Activated naive CD8-positive, alpha-beta T cell treated with anti-CD3 and anti-CD28 coated beads, Interleukin-2, amount 50 U/mL, for 24 hours (primary cell): ENCODE measurements around the gene AP2B1.
"Not testable (repeated sequence)": the region's sequence is repeated elsewhere in the genome, so short reads cannot be mapped to it uniquely, and the experiment has no call there.

Experiments
- ATAC-seq: fragments of 150-1000 bp; cut with Tn5 transposase; one replicate; pipeline ENCODE4 v1.10.0; 2021
- DNase-seq: peaks from one replicate; pipeline ENCODE4 v3.0.0; 2021
- H3K27ac Mint-ChIP-seq: one replicate; pipeline ENCODE4 v1.8.0; 2021; ENCODE audit warnings: mild to moderate bottlenecking, mixed read lengths
- H3K27me3 Mint-ChIP-seq: one replicate; pipeline ENCODE4 v1.8.0; 2021; ENCODE audit warnings: mixed read lengths
- H3K36me3 Mint-ChIP-seq: one replicate; pipeline ENCODE4 v1.8.0; 2021; ENCODE audit warnings: low read depth, mixed read lengths
- H3K4me1 Mint-ChIP-seq: one replicate; pipeline ENCODE4 v1.8.0; 2021; ENCODE audit warnings: mixed read lengths
- H3K4me3 Mint-ChIP-seq: one replicate; pipeline ENCODE4 v1.8.0; 2021; ENCODE audit warnings: mild to moderate bottlenecking, moderate library complexity, mixed read lengths
- H3K9me3 Mint-ChIP-seq: one replicate; pipeline ENCODE4 v1.8.0; 2021; ENCODE audit warnings: mixed read lengths

AP2B1 gene

GRCh38 chr17:35683591-35683990, 96.5 kb downstream of the AP2B1 start:
- peaks cover 3% of the 10 kb centered on the region for H3K4me1 Mint-ChIP-seq
- no peak overlapping the region for H3K4me3 Mint-ChIP-seq
- no peaks in the 10 kb centered on the region for H3K27me3 Mint-ChIP-seq
- DNase-seq (no peak), ATAC-seq (no peak)
- H3K27ac Mint-ChIP-seq: no peak overlapping the region
- no peaks in the 10 kb centered on the region for H3K9me3 Mint-ChIP-seq
- peaks cover 56% of the 10 kb centered on the region for H3K36me3 Mint-ChIP-seq

DNA sequence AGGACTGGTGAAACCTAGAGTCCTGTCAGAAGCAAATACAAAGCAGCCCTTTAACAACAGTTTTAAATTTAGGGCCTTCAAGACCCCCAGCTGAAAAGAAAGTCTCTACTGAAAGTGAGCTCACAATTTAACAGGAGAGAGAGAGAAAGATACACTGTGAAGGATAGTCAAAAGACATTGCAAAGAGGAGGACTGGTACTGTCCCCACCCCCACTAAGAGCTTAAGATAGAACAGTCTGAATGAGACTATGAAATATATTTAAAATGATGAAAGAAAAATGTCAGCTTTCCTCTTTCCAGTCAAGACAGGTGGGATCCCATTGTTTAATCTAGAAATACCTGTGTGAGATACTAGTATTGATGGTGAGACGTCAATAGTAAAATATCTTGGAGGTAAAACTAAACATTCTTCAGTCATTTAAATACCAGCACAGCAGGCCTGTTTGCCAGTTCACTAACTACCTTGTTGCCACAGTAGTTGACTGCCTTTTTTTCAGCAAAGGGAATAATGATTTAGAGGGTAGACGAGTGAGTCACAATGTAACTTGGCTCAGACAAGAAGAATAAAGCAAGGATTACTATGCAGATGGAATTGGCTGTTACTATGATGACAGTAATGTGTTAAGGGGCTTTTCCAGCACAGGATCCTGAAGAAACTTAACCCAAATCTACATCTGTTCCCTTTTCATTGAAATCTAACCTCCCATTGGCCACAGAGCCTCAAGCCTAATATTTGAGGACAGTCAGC, 97.1 kb downstream of the AP2B1 start:
- DNase-seq (no peak), ATAC-seq (no peak)
- Mint-ChIP-seq H3K27ac (no peak overlapping the region), H3K36me3 (peaks cover 58% of the 10 kb centered on the region), H3K27me3 (no peaks in the 10 kb centered on the region), H3K4me3 (no peak overlapping the region), H3K4me1 (peaks cover 3% of the 10 kb centered on the region), H3K9me3 (no peaks in the 10 kb centered on the region)

GRCh38 chr17:35692512-35693210, 105.5 kb downstream of the AP2B1 start:
- H3K9me3 Mint-ChIP-seq: no peaks in the 10 kb centered on the region
- H3K36me3 Mint-ChIP-seq: peaks cover 50% of the 10 kb centered on the region
- H3K4me3 Mint-ChIP-seq: no peak overlapping the region
- no peaks in the 10 kb centered on the region for H3K27me3 Mint-ChIP-seq
- ATAC-seq (no peak), DNase-seq (no peak)
- no peaks in the 10 kb centered on the region for H3K4me1 Mint-ChIP-seq
- H3K27ac Mint-ChIP-seq: no peak overlapping the region

- DNase-seq (no peak), ATAC-seq (no peak)
- H3K4me1 Mint-ChIP-seq: no peaks in the 10 kb centered on the region
- H3K27me3 Mint-ChIP-seq: no peaks in the 10 kb centered on the region
- H3K27ac Mint-ChIP-seq: no peak overlapping the region
- H3K9me3 Mint-ChIP-seq: no peaks in the 10 kb centered on the region
- peaks cover 44% of the 10 kb centered on the region for H3K36me3 Mint-ChIP-seq
- H3K4me3 Mint-ChIP-seq: no peak overlapping the region
Observed at GRCh38 chr17:35693662-35694061, 106.5 kb downstream of the AP2B1 start.

DNA sequence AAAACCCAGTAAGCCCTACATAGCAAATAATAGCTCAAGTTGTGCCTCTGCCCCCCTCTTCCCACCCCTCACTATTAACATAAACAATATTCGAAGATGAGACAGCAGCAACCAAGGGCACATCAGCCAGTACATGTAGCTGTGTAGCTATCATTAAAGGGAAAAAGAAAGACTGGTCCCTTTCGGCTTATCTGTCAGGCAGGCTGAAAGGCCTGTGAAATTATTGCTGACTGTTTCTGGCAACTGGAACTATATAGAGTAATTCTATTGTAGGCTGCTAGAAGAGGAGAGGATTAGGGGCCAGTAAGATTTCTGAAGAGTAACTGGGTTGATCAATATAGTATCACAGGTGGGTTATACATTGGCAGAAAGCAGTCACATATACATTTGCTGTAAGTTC, 107.8 kb downstream of the AP2B1 start:
- Mint-ChIP-seq H3K4me1 (no peaks in the 10 kb centered on the region), H3K36me3 (peaks cover 36% of the 10 kb centered on the region), H3K9me3 (no peaks in the 10 kb centered on the region), H3K27me3 (no peaks in the 10 kb centered on the region), H3K27ac (no peak overlapping the region), H3K4me3 (no peak overlapping the region)
- DNase-seq: no peak
- ATAC-seq: no peak

DNA sequence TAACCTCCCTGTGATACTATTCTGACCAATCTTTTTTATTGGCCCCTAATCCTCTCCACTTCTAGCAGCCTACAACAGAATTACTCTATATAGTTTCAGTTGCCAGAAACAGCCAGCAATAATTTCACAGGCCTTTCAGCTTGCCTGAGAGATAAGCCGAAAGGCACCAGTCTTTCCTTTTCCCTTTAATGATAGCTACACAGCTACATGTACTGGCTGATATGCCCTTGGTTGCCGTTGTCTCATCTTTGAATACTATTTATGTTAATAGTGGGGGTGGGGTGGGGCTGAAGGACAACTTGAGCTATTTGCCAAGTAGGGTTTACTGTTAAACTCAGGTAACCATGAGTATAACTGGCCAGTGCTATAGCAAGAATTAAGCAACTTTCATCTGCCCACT, 108.5 kb downstream of the AP2B1 start:
- ATAC-seq (no peak), DNase-seq (no peak)
- Mint-ChIP-seq H3K9me3 (no peaks in the 10 kb centered on the region), H3K36me3 (peaks cover 29% of the 10 kb centered on the region), H3K4me1 (no peaks in the 10 kb centered on the region), H3K4me3 (no peak overlapping the region), H3K27me3 (no peaks in the 10 kb centered on the region), H3K27ac (no peak overlapping the region)

GRCh38 chr17:35698800-35699199, 111.7 kb downstream of the AP2B1 start:
- H3K4me3 Mint-ChIP-seq: no peak overlapping the region
- ATAC-seq (no peak), DNase-seq (no peak)
- H3K9me3 Mint-ChIP-seq: no peaks in the 10 kb centered on the region
- no peak overlapping the region for H3K27ac Mint-ChIP-seq
- no peaks in the 10 kb centered on the region for H3K27me3 Mint-ChIP-seq
- peaks cover 30% of the 10 kb centered on the region for H3K36me3 Mint-ChIP-seq
- H3K4me1 Mint-ChIP-seq: no peaks in the 10 kb centered on the region

DNA sequence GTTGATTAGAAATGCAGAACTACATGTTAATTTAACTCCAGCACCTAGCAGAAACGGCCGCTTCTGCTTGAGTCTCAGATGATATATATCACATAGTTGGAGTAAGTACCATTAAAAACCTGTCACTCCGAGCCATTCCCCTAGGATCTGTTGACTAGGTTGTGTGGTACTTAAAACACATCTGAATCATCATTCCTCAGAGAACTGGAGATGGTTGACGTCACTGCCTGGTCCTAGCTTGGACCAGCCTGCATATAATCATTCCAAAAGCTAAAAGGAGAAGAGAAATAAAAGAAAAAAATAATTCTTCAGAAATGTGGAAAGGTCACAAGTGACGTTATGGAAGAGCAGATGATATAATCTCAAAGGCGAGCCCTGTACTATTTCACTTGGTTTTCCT, 113.0 kb downstream of the AP2B1 start:
- no peak for ATAC-seq
- Mint-ChIP-seq H3K27me3 (no peaks in the 10 kb centered on the region), H3K4me1 (no peaks in the 10 kb centered on the region), H3K27ac (no peak overlapping the region), H3K4me3 (no peak overlapping the region), H3K9me3 (no peaks in the 10 kb centered on the region), H3K36me3 (peaks cover 24% of the 10 kb centered on the region)
- no peak for DNase-seq

DNA sequence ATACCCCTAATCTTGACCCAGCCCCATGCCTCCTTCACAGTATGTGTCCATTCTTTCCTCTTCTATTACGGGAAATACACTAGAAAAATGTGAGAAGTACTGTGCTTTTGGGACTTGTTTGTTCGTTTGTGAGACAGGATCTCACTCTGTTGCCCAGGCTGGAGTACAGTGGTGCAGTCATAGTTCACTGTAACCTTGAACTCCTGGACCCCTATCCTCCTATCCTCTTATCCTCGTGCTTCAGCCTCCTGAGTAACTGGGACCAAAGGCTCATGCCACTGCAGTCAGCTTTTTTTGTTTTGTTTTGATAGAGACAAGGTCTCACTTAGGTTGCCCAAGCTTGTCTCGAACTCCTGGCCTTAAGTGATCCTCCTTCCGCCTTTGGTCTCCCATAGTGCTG, 114.4 kb downstream of the AP2B1 start:
- Mint-ChIP-seq H3K36me3 (peaks cover 15% of the 10 kb centered on the region), H3K27me3 (no peaks in the 10 kb centered on the region), H3K9me3 (no peaks in the 10 kb centered on the region)

GRCh38 chr17:35703308-35703707, 116.2 kb downstream of the AP2B1 start:
- H3K4me3 Mint-ChIP-seq, H3K9me3 Mint-ChIP-seq, H3K27ac Mint-ChIP-seq, H3K4me1 Mint-ChIP-seq, DNase-seq, ATAC-seq, H3K27me3 Mint-ChIP-seq: not testable (repeated sequence)
- peaks cover 12% of the 10 kb centered on the region for H3K36me3 Mint-ChIP-seq

More for the DNA sequence above, 114.4 kb downstream of the AP2B1 start:
- no peak overlapping the region for H3K27ac Mint-ChIP-seq
- ATAC-seq (no peak), DNase-seq (no peak)
- H3K4me3 Mint-ChIP-seq: no peak overlapping the region
- no peaks in the 10 kb centered on the region for H3K4me1 Mint-ChIP-seq

DNA sequence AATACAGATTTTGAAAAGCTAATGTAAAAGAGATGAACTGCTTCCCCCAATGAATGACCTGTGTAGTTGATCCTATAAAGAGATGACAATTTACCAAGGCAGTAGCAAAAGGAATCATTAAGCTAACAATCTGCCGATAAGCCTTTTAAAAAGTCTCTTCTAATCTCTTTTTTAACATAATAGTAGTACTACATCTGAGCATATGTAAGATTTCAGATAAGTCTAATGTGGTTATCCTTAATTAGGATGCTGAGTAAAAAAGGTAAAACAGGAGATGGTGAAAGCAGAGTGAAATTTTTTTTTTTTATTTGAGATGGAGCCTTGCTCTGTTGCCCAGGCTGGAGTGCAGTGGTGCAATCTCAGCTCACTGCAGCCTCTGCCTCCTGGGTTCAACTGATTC, 118.1 kb downstream of the AP2B1 start:
- Mint-ChIP-seq H3K27ac (no peak overlapping the region), H3K27me3 (no peaks in the 10 kb centered on the region), H3K4me3 (no peak overlapping the region), H3K36me3 (peaks cover 19% of the 10 kb centered on the region), H3K4me1 (peaks cover 16% of the 10 kb centered on the region), H3K9me3 (no peaks in the 10 kb centered on the region)
- DNase-seq (no peak), ATAC-seq (no peak)

GRCh38 chr17:35705705-35706104, 118.6 kb downstream of the AP2B1 start:
- peaks cover 16% of the 10 kb centered on the region for H3K4me1 Mint-ChIP-seq
- DNase-seq (no peak), ATAC-seq (no peak)
- H3K27me3 Mint-ChIP-seq: no peaks in the 10 kb centered on the region
- no peaks in the 10 kb centered on the region for H3K9me3 Mint-ChIP-seq
- H3K4me3 Mint-ChIP-seq: no peak overlapping the region
- H3K36me3 Mint-ChIP-seq: peaks cover 23% of the 10 kb centered on the region
- no peak overlapping the region for H3K27ac Mint-ChIP-seq

- Mint-ChIP-seq H3K27me3 (no peaks in the 10 kb centered on the region), H3K4me1 (peaks cover 19% of the 10 kb centered on the region), H3K36me3 (peaks cover 27% of the 10 kb centered on the region), H3K9me3 (no peaks in the 10 kb centered on the region), H3K4me3 (no peak overlapping the region), H3K27ac (peak overlapping the region; percentile 4)
- ATAC-seq (peak; percentile 78), DNase-seq (no peak)
Observed at GRCh38 chr17:35708149-35708548, 121.0 kb downstream of the AP2B1 start.

GRCh38 chr17:35708951-35709350, 121.8 kb downstream of the AP2B1 start:
- H3K36me3 Mint-ChIP-seq: peaks cover 24% of the 10 kb centered on the region
- H3K4me1 Mint-ChIP-seq: peaks cover 19% of the 10 kb centered on the region
- ATAC-seq (no peak), DNase-seq (no peak)
- no peak overlapping the region for H3K4me3 Mint-ChIP-seq
- no peak overlapping the region for H3K27ac Mint-ChIP-seq
- no peaks in the 10 kb centered on the region for H3K9me3 Mint-ChIP-seq
- no peaks in the 10 kb centered on the region for H3K27me3 Mint-ChIP-seq

DNA sequence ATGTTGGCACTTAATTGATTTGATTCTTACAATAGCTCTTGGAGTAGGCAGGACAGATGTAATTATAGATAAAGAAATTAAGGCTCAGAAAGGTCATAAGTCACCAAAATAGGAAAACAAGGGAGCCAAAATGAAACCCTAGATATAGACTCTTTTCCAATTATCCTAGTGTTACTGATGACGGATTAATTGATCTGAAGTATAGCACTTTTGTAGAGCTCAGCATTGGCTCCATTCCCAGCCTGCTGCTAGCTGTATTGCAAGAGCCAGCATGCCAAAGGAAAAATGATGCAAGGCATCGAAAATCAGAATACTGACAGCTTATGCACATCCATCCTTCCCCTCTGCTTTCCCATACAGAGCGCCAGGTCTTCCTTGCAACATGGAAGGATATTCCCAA, 122.8 kb downstream of the AP2B1 start:
- ATAC-seq (no peak), DNase-seq (no peak)
- Mint-ChIP-seq H3K4me3 (no peak overlapping the region), H3K9me3 (no peaks in the 10 kb centered on the region), H3K4me1 (peaks cover 19% of the 10 kb centered on the region), H3K27ac (no peak overlapping the region), H3K36me3 (peaks cover 24% of the 10 kb centered on the region), H3K27me3 (no peaks in the 10 kb centered on the region)
